Prostate gland (tissue), 2 donors: ENCODE results near the gene CTSK. TPM values are rescaled to one million over a fixed set of nuclear protein-coding genes. Genes with fewer than 3 reads are reported as not detected.
"Not testable (repeated sequence)": the region's sequence is repeated elsewhere in the genome, so short reads cannot be mapped to it uniquely, and the experiment has no call there.

ENCODE experiments used
- DNase-seq: peaks from one replicate; pipeline ENCODE4 v3.0.0-alpha.2; 2019; ENCODE audit warnings: low spot score
- H3K27ac ChIP-seq, 2 donors: fragments of 200-600 bp; sonication (generic); 2 replicates each; pipeline ENCODE4 v1.5.1; 2017 to 2019
- H3K27me3 ChIP-seq: fragments of 200-600 bp; sonication (generic); replicated peaks from 2 replicates; pipeline ENCODE4 v1.5.1; 2019; ENCODE audit not compliant: insufficient read depth
- H3K36me3 ChIP-seq, 2 donors: fragments of 200-600 bp; sonication (generic); 1 replicate in 1 of 2; 2 replicates in 1 of 2; pipeline versions ENCODE4 v1.5.1 to v1.8.1; 2017 to 2019
- H3K4me1 ChIP-seq: fragments of 200-600 bp; sonication (generic); replicated peaks from 2 replicates; pipeline ENCODE4 v1.5.1; 2019
- H3K4me3 ChIP-seq, 2 donors: fragments of 200-600 bp; sonication (generic); 2 replicates each; pipeline ENCODE4 v1.5.1; 2017 to 2019
- H3K9me3 ChIP-seq: fragments of 200-600 bp; sonication (generic); 2 replicates; pipeline ENCODE4 v1.5.1; 2017
- POLR2A ChIP-seq: fragments of 450-650 bp; IDR thresholded peaks from one replicate; pipeline ENCODE4 v1.6.1; 2016; ENCODE audit warnings: antibody characterized with exemption, mild to moderate bottlenecking
- POLR2AphosphoS5 ChIP-seq: sonication (generic); formaldehyde crosslinking; IDR thresholded peaks from one replicate; pipeline ENCODE4 v1.6.1; 2017; ENCODE audit warnings: antibody characterized with exemption
- WGBS: methylation state at CpG from one replicate; pipeline ENCODE4 v1.1.5; 2018; 5-methylcytosine and 5-hydroxymethylcytosine counted together
- intact Hi-C: fragments of 100-400 bp; cut with DNase I; formaldehyde crosslinking; loops from one replicate; pipeline ENCODE4 v1.14.2; 2022
- total RNA-seq, 2 donors: library from RNA; depleted of rRNA; stranded (reverse); fragments of >200 nt; gene quantifications; one replicate each; pipeline ENCODE4 v1.1.0, GENCODE V29; 2016
- TF ChIP-seq, protein P1 (sequence below), 4 experiments: fragments of 200-600 bp in 2 of 4; fragments of 450-650 bp in 2 of 4; sonication (generic) in 2 of 4; IDR thresholded peaks; 1 replicate in 3 of 4; 2 replicates in 1 of 4; pipeline ENCODE4 v1.5.1; 2016 to 2019; ENCODE audit warnings: antibody characterized with exemption in 4 of 4, mild to moderate bottlenecking in 2 of 4, moderate library complexity in 2 of 4

Gene CTSK
- total RNA-seq, 2 donors from 2014 or later = 6.6 to 30.4 TPM

DNA sequence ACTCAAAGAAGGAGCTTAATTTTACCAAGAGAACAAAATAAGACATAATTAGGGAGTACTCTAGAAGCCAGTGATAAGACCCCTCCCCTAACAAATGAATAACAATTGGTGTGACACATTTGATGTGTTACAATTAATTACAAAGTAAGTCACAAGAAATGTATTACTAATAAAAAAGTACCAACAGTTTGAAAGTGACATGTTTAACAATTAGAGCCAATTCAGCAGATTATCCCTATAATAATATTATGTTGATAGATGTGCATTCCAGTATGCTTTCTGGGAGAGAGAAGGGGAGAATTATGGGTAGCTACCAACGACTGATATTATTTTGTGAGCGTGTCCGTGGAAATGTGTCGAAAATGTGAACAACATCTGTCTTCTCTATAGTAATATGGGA, 19.1 kb downstream of the CTSK start:
- intact Hi-C loops = no loop called here
- TF ChIP-seq POLR2A (no peak), POLR2AphosphoS5 (no peak)
- TF ChIP-seq, protein P1, sequence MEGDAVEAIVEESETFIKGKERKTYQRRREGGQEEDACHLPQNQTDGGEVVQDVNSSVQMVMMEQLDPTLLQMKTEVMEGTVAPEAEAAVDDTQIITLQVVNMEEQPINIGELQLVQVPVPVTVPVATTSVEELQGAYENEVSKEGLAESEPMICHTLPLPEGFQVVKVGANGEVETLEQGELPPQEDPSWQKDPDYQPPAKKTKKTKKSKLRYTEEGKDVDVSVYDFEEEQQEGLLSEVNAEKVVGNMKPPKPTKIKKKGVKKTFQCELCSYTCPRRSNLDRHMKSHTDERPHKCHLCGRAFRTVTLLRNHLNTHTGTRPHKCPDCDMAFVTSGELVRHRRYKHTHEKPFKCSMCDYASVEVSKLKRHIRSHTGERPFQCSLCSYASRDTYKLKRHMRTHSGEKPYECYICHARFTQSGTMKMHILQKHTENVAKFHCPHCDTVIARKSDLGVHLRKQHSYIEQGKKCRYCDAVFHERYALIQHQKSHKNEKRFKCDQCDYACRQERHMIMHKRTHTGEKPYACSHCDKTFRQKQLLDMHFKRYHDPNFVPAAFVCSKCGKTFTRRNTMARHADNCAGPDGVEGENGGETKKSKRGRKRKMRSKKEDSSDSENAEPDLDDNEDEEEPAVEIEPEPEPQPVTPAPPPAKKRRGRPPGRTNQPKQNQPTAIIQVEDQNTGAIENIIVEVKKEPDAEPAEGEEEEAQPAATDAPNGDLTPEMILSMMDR (IDR thresholded peaks at IDR 0.05) = no peak
- no peak for DNase-seq
- Histone ChIP-seq H3K27ac (no peak overlapping the region), H3K4me1 (no peaks in the 10 kb centered on the region), H3K27me3 (no peaks in the 10 kb centered on the region), H3K9me3 (no peaks in the 10 kb centered on the region), H3K36me3 (no peaks in the 10 kb centered on the region), H3K4me3 (no peak overlapping the region)
- WGBS = 88% methylated on average over 4 of the region's 4 CpGs

DNA sequence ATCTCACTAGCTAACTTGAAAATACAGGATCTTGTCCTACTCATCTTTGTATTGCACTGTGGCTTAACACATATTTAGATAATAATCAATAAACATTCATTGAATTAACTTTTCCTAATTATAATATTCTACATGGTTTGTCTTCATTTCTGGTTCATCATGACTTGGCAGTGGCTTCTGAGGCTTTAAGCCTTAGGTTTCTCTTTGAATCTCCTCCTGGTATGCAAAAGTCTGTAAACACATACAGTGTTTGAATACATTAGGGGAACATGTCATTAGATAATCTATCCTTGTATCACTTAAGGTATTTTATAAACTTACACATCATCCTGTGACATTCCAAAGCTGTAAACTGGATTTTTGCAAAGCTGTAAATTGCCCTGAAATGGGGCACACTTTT, 20.6 kb downstream of the CTSK start:
- Histone ChIP-seq H3K27ac (no peak overlapping the region), H3K9me3 (no peaks in the 10 kb centered on the region), H3K4me1 (no peaks in the 10 kb centered on the region), H3K27me3 (no peaks in the 10 kb centered on the region), H3K36me3 (no peaks in the 10 kb centered on the region), H3K4me3 (no peak overlapping the region)
- no peak for TF ChIP-seq POLR2A
- TF ChIP-seq POLR2AphosphoS5 = no peak
- TF ChIP-seq, protein P1 (IDR thresholded peaks at IDR 0.05) = no peak
- DNase-seq = no peak
- intact Hi-C loops = no loop called here

DNA sequence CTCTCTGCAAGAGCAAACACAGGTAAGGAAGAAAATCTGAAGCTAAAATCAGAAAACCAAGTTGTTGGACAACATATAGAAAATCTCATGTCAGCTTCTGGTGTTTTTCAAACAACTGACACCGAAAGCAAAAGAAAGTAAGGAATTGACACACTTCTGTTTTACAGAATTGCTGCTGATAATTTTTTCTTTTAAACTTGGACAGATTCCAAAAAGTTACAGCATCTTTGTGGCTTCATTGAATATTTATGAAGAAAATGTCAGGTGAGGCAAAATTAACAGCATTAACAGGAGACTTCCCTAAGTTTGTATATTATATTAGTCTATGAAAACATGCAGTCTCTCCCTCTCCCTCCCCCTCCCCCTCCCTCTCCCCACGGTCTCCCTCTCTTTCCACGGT, 27.6 kb downstream of the CTSK start:
- TF ChIP-seq, protein P1 (IDR thresholded peaks at IDR 0.05) = no peak
- TF ChIP-seq POLR2AphosphoS5 (no peak), POLR2A (no peak)
- Histone ChIP-seq H3K27me3 (no peaks in the 10 kb centered on the region), H3K36me3 (no peaks in the 10 kb centered on the region), H3K4me1 (no peaks in the 10 kb centered on the region), H3K27ac (no peak overlapping the region), H3K4me3 (no peak overlapping the region), H3K9me3 (no peaks in the 10 kb centered on the region)
- WGBS = 91% methylated on average over 3 of the region's 3 CpGs
- intact Hi-C loops = no loop called here
- no peak for DNase-seq

DNA sequence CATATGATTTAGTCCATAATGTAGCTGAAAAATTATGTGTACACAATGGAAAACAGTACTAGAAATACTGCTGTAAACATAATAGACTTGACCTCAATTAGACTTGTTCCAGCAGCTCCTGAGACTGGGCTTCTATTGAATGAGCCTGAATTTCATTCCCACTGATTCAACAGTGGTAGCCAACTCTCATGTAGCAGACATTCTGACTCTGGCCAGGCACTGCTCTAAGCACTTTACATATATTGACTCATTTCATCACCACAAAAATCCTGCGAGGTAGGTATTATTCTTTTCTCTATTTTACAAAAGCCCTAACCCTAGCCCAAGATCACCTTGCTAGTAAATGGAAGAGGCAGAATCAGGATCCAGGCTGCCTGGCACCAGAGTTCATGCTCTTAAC, 29.7 kb downstream of the CTSK start:
- 63% methylated on average over 1 of the region's 1 CpG for WGBS
- TF ChIP-seq POLR2A (no peak), POLR2AphosphoS5 (no peak)
- TF ChIP-seq, protein P1 (IDR thresholded peaks at IDR 0.05) = no peak

DNA sequence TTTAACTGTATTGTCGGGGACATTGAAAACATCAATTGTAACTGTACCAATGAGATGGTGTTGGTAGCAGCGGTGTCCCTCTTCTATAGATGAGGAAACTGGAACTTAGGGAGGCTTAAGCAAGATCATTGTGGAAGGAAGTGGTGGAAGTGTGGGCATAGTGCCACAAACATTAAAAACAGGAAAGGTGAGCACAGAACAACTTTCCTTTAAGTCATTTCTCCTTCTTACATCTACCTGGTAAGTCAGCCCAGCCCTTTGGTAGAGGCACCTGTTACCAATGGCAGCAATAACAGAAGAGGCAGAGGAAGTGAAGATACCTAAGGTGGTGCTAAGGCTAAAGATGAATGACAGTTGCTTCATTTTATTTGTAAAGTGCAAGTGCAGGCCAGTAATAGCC, 30.5 kb downstream of the CTSK start:
- TF ChIP-seq POLR2AphosphoS5 (no peak), POLR2A (no peak)
- TF ChIP-seq, protein P1 (IDR thresholded peaks at IDR 0.05) = no peak
- Histone ChIP-seq H3K4me3 (no peak overlapping the region), H3K27ac (no peak overlapping the region), H3K36me3 (no peaks in the 10 kb centered on the region), H3K9me3 (no peaks in the 10 kb centered on the region), H3K4me1 (no peaks in the 10 kb centered on the region), H3K27me3 (no peaks in the 10 kb centered on the region)
- 87% methylated on average over 2 of the region's 2 CpGs for WGBS
- intact Hi-C loops = no loop called here
- no peak for DNase-seq

More for the DNA sequence above, 29.7 kb downstream of the CTSK start:
- Histone ChIP-seq H3K4me3 (no peak overlapping the region), H3K36me3 (no peaks in the 10 kb centered on the region), H3K4me1 (no peaks in the 10 kb centered on the region), H3K27ac (no peak overlapping the region), H3K27me3 (no peaks in the 10 kb centered on the region), H3K9me3 (no peaks in the 10 kb centered on the region)
- DNase-seq = no peak
- intact Hi-C loops = no loop called here

DNA sequence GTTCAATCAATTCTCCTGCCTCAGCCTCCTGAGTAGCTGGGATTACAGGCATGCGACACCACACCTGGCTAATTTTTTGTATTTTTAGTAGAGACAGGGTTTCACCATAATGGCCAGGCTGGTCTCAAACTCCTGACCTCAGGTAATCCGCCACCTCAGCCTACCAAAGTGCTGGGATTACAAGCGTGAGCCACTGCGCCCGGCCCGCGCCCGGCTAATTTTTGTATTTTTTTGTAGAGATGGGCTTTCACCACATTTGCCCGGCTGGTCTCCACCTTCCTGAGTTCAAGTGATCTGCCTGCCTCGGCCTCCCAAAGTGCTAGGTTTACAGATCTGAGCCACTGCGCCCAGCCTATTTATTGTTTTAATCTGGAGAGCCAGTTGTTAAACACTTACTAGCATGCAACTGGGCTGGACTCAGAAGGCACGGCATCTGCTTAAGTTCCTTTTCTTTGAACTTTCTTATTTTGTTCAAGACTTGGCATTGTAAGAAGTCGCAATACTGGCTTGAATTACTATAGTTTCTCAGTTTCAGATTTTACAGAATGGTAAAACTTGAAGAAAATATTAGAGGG, 32.0 kb downstream of the CTSK start:
- H3K27me3 ChIP-seq, intact Hi-C loops, H3K4me1 ChIP-seq, DNase-seq, H3K36me3 ChIP-seq, H3K4me3 ChIP-seq, H3K27ac ChIP-seq, H3K9me3 ChIP-seq: not testable (repeated sequence)
- 90% methylated on average over 13 of the region's 13 CpGs for WGBS
